Kidney epithelial cell (primary cell): ENCODE measurements around the gene INSR. TPM values are rescaled to one million over a fixed set of nuclear protein-coding genes. Genes with fewer than 3 reads are reported as not detected.
A peak's percentile ranks its signal among the peaks of the same experiment; 100 is the strongest.

Experiments
- DNase-seq: peaks from one replicate; pipeline ENCODE4 v3.0.0-alpha.2; 2010; ENCODE audit warnings: low read depth
- H3K27me3 ChIP-seq: 2 replicates; pipeline ENCODE4 v1.6.0; 2011; ENCODE audit warnings: low read length; ENCODE audit not compliant: control insufficient read depth, insufficient read depth
- H3K36me3 ChIP-seq: 2 replicates; pipeline ENCODE4 v1.5.1; 2011; ENCODE audit warnings: low read length; ENCODE audit not compliant: control insufficient read depth, insufficient read depth
- H3K4me3 ChIP-seq: 2 replicates; pipeline ENCODE4 v1.5.1; 2011; ENCODE audit warnings: low read depth, mild to moderate bottlenecking, control low read depth, low read length
- total RNA-seq: library from RNA; depleted of rRNA; stranded (reverse); fragments of >200 nt; gene quantifications from 2 replicates; pipeline ENCODE4 v1.2.3, GENCODE V29; 2015
- TF ChIP-seq, protein P1 (sequence below): IDR thresholded peaks from 2 replicates; pipeline ENCODE4 v1.5.1; 2011; ENCODE audit warnings: mild to moderate bottlenecking, moderate library complexity, low read length, control low read depth, inconsistent platforms; ENCODE audit not compliant: insufficient read depth, poor library complexity, severe bottlenecking

The INSR gene
- total RNA-seq, 1 donor from 2014 or later = 15.5 TPM

DNA sequence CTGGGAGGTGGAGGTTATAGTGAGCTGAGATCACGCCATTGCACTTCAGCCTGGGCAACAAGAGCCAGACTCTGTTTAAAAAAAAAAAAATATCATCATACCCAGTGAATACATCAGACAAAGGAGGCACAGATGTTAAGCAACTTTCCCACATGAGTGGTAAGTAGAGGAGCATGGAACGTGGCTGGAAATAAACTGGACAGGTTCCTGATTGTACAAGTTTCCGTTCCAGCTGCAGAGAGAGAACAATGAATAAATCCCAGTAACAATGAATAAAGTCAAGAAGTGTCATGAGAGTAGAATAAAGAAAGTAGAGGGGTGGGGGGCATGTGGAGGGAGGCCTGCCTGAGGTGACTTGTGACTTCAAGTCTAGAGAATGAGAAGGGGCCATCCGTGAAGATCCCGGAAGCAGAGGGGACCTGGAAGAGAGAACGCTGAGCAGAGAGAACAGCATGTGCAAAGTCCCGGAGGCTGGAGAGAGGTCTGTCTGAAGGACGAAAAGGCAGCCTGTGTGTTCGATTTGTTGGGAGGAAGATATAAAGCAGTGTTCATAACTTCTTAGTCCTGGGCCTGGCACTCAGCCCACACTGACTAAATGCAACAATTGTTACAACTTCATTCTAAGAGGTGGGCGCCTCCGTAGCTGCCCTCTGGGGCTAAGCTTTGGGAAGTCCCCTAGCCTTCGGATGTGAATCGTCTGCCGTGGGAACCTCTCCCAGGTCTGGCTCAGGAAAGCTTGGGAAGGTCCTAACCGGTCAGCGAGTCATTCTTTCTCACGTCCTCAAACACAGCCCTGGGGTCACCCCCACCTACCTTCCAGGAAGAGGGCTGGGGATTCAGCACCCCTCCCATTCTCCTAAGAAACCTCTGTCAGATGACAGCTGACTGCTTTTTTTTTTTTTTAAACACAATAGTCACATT is 39.2 kb upstream of the INSR start:
- no peak for DNase-seq
- no peaks in the 10 kb centered on the region for H3K36me3 ChIP-seq
- no peaks in the 10 kb centered on the region for H3K27me3 ChIP-seq
- TF ChIP-seq, protein P1, sequence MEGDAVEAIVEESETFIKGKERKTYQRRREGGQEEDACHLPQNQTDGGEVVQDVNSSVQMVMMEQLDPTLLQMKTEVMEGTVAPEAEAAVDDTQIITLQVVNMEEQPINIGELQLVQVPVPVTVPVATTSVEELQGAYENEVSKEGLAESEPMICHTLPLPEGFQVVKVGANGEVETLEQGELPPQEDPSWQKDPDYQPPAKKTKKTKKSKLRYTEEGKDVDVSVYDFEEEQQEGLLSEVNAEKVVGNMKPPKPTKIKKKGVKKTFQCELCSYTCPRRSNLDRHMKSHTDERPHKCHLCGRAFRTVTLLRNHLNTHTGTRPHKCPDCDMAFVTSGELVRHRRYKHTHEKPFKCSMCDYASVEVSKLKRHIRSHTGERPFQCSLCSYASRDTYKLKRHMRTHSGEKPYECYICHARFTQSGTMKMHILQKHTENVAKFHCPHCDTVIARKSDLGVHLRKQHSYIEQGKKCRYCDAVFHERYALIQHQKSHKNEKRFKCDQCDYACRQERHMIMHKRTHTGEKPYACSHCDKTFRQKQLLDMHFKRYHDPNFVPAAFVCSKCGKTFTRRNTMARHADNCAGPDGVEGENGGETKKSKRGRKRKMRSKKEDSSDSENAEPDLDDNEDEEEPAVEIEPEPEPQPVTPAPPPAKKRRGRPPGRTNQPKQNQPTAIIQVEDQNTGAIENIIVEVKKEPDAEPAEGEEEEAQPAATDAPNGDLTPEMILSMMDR = no peak
- no peak overlapping the region for H3K4me3 ChIP-seq

DNA sequence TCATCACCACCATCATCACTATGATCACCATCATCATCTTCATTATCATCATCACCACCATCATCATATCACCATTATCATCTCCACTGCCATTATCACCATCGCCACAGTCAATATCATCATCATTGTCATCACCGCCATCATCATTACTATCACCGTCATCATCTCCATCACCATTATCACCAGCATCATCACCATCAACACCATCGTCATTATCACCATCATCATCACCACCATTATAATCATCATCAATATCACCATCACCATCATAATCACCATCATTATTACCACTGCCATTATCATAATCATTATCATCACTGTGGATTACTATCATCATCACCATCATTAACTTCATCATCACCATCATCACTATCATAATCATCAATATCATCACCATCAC is 37.2 kb upstream of the INSR start:
- DNase-seq = no peak
- TF ChIP-seq, protein P1 = no peak
- no peak overlapping the region for H3K4me3 ChIP-seq
- no peaks in the 10 kb centered on the region for H3K27me3 ChIP-seq
- no peaks in the 10 kb centered on the region for H3K36me3 ChIP-seq

DNA sequence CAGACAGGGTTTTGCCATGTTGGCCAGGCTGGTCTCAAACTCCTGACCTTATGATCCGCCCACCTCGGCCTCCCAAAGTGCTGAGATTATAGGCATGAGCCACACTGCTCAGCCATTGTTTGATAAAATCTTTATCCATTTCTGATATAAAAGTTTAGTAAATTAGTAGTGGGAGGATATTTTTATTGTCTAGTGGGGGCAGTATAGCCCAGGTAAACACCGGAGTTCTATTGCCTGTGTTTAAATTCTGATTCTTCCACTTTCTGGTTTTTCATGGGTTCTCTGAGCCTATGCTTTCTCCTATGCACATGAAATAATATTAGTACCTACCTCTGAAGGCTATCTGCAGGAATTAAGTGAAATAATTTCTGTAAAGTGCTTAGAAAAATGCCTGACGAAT is 34.4 kb upstream of the INSR start:
- TF ChIP-seq, protein P1 = no peak

DNA sequence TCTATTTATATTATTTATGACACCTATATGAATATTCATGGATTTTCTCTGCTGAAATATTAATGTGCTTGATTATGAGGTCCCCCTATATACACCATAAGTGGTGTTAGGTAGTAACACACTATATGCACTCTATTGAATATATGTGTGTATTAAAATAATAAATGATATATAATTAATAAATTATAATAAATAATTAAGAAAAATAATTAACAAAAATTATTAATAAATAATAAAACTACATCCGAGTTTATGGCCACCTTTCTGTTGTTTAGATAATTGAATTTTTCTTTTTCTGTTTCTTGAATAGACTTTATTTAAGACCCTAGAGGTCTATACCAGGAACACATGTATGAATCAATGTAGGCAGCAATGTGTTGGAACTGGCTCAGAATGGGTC is 33.6 kb upstream of the INSR start:
- TF ChIP-seq, protein P1 = no peak
- Histone ChIP-seq H3K4me3 (no peak overlapping the region), H3K27me3 (no peaks in the 10 kb centered on the region), H3K36me3 (no peaks in the 10 kb centered on the region)
- no peak for DNase-seq

More for the DNA sequence above, 34.4 kb upstream of the INSR start:
- no peak for DNase-seq
- Histone ChIP-seq H3K27me3 (no peaks in the 10 kb centered on the region), H3K36me3 (no peaks in the 10 kb centered on the region), H3K4me3 (no peak overlapping the region)

DNA sequence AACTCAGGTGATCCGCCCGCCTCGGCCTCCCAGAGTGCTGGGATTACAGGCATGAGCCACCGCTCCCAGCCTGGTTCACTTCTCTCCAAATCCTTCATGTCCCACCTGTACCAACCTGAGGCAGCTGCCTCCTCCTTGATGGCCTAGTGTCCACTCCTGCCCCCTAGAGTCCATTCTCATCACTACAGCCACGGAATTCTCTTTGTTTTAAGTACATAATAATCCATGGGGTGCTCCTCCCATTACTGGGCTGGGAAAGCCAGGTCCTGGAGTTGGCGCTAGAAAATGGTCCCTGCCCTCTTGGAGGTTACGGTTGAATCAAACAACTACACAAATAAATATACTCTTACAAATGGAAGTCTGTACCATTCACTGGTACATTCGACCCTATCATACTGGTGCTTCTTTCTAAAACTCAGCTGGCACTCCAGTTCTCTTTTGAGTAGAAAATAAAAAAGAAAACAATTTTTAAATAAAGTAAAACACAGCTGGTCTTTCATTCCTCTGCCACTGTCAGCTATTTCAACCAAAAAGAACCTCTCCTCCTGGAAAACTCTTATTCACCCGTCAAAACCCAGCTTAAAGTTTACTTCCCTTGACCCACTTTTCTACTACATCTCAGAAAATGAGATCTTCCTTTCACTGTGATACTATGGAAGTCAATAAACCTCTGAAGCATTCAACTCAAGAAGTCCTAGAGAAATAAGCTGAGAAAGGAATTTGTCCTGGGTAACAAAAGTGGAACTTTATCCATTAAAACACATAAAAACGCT is 32.1 kb upstream of the INSR start:
- H3K36me3 ChIP-seq = no peaks in the 10 kb centered on the region
- no peaks in the 10 kb centered on the region for H3K27me3 ChIP-seq
- TF ChIP-seq, protein P1 = peak; percentile 29
- H3K4me3 ChIP-seq = no peak overlapping the region
- DNase-seq = no peak
